DOHH2 (cell line): ENCODE results near the gene ANKRD33.

Experiments
- EZH2phosphoT487 ChIP-seq: fragments of 200-600 bp; sonication (generic); IDR thresholded peaks from 2 replicates; pipeline ENCODE4 v1.6.1; 2017; ENCODE audit warnings: borderline replicate concordance, mild to moderate bottlenecking, antibody characterized with exemption, low read length, moderate library complexity, mixed read lengths
- TF ChIP-seq, protein P1 (sequence below): fragments of 200-600 bp; sonication (generic); IDR thresholded peaks from one replicate; pipeline ENCODE4 v1.5.1; 2014; ENCODE audit warnings: antibody characterized with exemption, mild to moderate bottlenecking, low read depth, low read length; ENCODE audit not compliant: poor library complexity, severe bottlenecking

DNA sequence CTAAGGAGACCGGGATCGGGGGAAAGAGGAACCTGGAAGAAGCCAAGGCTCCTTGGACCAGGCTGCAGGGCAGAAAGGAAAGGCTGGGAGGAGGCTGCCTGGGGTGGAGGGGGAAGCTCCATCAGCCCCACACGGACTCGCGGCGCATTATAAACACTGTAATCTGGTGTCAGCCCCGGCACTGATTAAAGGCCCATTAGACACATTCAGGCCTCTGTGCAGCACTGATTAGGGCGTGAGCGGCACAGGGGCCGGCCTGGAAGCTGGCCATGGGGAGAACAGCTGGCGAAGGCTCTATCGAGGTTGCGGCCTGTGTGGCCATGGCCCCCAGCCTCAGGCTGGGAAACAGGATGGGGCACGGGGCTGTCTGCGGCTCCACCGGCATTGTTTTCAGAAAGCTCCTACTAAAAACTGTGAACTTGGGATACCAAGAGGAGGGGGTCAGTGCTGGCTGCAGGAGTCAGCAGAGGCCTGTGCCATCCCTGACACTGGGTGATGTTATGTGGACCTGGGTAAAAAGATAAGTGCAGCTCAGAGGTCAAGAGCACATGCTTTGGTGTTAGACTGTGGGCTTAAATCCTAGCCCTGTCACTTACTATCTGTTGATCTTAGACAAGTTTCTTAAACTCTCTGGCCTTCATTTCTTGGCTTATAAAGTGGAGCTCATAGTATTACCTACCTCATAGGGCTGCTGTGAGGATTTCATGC lies 30.0 kb downstream of the ANKRD33 start:
- TF ChIP-seq, protein P1, sequence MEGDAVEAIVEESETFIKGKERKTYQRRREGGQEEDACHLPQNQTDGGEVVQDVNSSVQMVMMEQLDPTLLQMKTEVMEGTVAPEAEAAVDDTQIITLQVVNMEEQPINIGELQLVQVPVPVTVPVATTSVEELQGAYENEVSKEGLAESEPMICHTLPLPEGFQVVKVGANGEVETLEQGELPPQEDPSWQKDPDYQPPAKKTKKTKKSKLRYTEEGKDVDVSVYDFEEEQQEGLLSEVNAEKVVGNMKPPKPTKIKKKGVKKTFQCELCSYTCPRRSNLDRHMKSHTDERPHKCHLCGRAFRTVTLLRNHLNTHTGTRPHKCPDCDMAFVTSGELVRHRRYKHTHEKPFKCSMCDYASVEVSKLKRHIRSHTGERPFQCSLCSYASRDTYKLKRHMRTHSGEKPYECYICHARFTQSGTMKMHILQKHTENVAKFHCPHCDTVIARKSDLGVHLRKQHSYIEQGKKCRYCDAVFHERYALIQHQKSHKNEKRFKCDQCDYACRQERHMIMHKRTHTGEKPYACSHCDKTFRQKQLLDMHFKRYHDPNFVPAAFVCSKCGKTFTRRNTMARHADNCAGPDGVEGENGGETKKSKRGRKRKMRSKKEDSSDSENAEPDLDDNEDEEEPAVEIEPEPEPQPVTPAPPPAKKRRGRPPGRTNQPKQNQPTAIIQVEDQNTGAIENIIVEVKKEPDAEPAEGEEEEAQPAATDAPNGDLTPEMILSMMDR = no peak
- no peak for TF ChIP-seq EZH2phosphoT487
